ENCODE results near the gene CIB4.

The CIB4 gene

DNA sequence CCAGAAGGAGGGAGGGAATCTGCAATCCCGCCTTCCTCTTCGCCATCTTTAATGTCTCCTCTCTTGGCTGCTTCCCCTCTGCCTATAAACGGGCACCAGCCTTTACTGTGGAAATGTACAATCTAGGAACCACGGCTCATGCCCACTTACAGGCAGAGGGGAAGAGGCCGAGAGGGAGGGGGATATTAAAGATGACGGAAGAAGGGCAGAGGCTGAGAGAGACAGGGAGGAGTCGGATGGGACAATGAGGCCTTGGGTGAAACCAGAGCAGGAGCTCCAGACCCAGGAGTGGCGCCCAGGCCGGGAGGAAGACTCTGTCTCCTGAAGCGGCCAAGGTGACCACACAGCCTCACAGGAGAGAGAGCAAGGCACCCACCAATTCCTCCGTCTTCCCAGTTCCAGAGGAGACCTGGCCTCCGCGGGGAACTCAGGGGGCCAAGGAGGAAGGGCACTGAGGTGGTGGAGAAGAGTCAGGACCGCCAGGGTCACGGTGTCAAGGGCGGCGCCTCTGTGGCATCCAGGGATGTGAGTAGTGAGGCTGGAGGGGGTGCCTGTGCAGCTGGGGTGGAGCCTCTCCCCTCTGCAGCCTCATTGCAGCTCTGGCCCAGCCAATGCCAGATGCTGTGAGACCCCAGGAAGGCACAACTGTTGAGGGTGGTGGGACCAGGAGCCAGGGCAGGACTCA, 67.8 kb downstream of the CIB4 start:
- H4K8ac ChIP-seq (ENCODE audit: low read depth, low read length): no peak overlapping the region
- no peaks in the 10 kb centered on the region for H3K79me2 ChIP-seq (ENCODE audit: control insufficient read depth, insufficient read depth, low read length)
- H3K23ac ChIP-seq (ENCODE audit: low read length): no peak overlapping the region
- WGBS (ENCODE audit: extremely low coverage, insufficient coverage, low lambda C conversion rate): no CpG with 5 or more reads among the region's 17 CpGs
- no peak overlapping the region for H3K9ac ChIP-seq (ENCODE audit: low read length)
- H3K4me2 ChIP-seq (ENCODE audit: low read length): no peak overlapping the region
- H3K56ac ChIP-seq (ENCODE audit: low read length): no peak overlapping the region
- no peak overlapping the region for H2BK120ac ChIP-seq (ENCODE audit: low read depth, low read length)
- no peak overlapping the region for H4K5ac ChIP-seq (ENCODE audit: low read length)
- no peak overlapping the region for H3K18ac ChIP-seq (ENCODE audit: low read length)
- H2AK5ac ChIP-seq (ENCODE audit: low read length): no peak overlapping the region
- no peak overlapping the region for H3K27ac ChIP-seq (ENCODE audit: low read depth, low read length)
- DNase-seq: no peak
- H2BK15ac ChIP-seq (replicated peaks; ENCODE audit: low read depth): no peak overlapping the region
- no peak overlapping the region for H3K4me3 ChIP-seq (ENCODE audit: low read length)
- no peaks in the 10 kb centered on the region for H3K27me3 ChIP-seq (ENCODE audit: insufficient read depth, low read length, poor library complexity)
- H3K36me3 ChIP-seq (ENCODE audit: control insufficient read depth, insufficient read depth, low read length): no peaks in the 10 kb centered on the region
- H3K79me1 ChIP-seq (ENCODE audit: low read length): no peaks in the 10 kb centered on the region
- H3K4ac ChIP-seq (ENCODE audit: low read depth, low read length): no peak overlapping the region
- H2BK5ac ChIP-seq (ENCODE audit: low read length): no peak overlapping the region
- H3K4me1 ChIP-seq (ENCODE audit: control insufficient read depth, low read depth, low read length): no peaks in the 10 kb centered on the region

DNA sequence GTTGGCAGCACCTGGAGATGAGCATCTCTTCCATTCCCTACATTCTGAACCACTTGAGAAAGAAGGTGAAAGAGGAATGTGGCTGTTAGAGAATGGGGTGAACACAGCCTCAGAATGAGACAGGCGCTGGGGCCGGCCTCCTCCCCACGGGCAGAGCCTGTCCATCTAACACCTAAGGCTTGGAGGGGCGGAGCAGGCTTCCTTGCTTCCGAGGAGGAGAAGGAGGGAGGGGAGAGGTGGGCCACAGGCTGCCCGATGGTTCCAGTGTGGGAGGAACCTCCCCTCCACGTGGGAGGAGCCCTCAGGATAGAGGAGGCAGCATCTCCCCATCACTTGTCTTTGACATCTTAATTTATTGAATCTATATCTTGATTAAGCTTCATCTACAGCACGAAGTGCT, 68.6 kb downstream of the CIB4 start:
- no peaks in the 10 kb centered on the region for H3K36me3 ChIP-seq (ENCODE audit: control insufficient read depth, insufficient read depth, low read length)
- no peak overlapping the region for H3K4me2 ChIP-seq (ENCODE audit: low read length)
- no peaks in the 10 kb centered on the region for H3K27me3 ChIP-seq (ENCODE audit: insufficient read depth, low read length, poor library complexity)
- H3K4ac ChIP-seq (ENCODE audit: low read depth, low read length): no peak overlapping the region
- no peak overlapping the region for H4K5ac ChIP-seq (ENCODE audit: low read length)
- no CpG with 5 or more reads among the region's 8 CpGs for WGBS (ENCODE audit: extremely low coverage, insufficient coverage, low lambda C conversion rate)
- H4K8ac ChIP-seq (ENCODE audit: low read depth, low read length): no peak overlapping the region
- H3K79me2 ChIP-seq (ENCODE audit: control insufficient read depth, insufficient read depth, low read length): no peaks in the 10 kb centered on the region
- no peaks in the 10 kb centered on the region for H3K4me1 ChIP-seq (ENCODE audit: control insufficient read depth, low read depth, low read length)
- H3K23ac ChIP-seq (ENCODE audit: low read length): no peak overlapping the region
- no peak overlapping the region for H2BK120ac ChIP-seq (ENCODE audit: low read depth, low read length)
- H3K18ac ChIP-seq (ENCODE audit: low read length): no peak overlapping the region
- H3K56ac ChIP-seq (ENCODE audit: low read length): no peak overlapping the region
- no peak overlapping the region for H2BK5ac ChIP-seq (ENCODE audit: low read length)
- DNase-seq: peak; percentile 39
- H3K9ac ChIP-seq (ENCODE audit: low read length): no peak overlapping the region
- no peak overlapping the region for H3K4me3 ChIP-seq (ENCODE audit: low read length)
- no peak overlapping the region for H2AK5ac ChIP-seq (ENCODE audit: low read length)
- no peaks in the 10 kb centered on the region for H3K79me1 ChIP-seq (ENCODE audit: low read length)
- H3K27ac ChIP-seq (ENCODE audit: low read depth, low read length): no peak overlapping the region
- H2BK15ac ChIP-seq (replicated peaks; ENCODE audit: low read depth): no peak overlapping the region

DNA sequence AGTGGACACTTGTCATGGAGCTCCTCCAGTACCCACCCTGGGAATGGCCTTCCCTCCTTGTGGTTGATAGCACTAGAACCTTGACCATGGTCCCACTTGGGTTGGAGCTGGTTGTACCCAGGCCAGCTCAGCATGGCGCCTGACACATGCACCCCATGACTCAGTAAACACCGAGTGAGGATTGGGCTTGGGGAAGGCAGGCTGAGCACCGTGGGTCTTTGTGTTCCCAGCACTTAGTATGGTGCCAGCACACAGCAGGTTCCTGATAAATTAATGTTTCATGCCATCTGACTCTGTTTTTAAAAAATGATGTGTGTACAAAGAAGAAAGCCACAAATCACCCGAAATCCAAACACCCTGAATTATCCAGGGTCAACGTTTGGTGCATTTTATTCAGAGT, 69.8 kb downstream of the CIB4 start:
- no peak for DNase-seq

DNA sequence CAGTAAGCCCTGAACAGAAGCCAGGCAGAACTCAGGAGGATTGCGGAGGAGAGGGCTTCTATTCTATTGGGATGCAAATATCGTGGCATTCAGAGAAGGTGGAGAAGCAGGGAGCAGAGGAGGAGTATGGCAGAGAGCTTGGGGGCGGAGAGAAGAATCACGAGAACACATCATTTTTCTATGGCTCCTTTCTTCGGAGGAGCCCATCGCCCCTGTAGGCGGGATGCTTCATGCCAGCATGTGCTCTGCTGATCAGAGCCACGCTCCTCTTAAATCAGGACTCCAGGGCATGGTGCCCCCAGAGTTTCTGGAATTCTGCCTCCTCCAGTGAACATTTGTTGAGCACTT, 71.1 kb downstream of the CIB4 start:
- Histone ChIP-seq H2BK120ac (ENCODE audit: low read depth, low read length) (no peak overlapping the region), H2BK5ac (ENCODE audit: low read length) (no peak overlapping the region), H3K56ac (ENCODE audit: low read length) (no peak overlapping the region), H3K79me1 (ENCODE audit: low read length) (no peaks in the 10 kb centered on the region), H4K8ac (ENCODE audit: low read depth, low read length) (no peak overlapping the region), H2BK15ac (replicated peaks; ENCODE audit: low read depth) (no peak overlapping the region), H2AK5ac (ENCODE audit: low read length) (no peak overlapping the region), H3K4me2 (ENCODE audit: low read length) (no peak overlapping the region), H3K27me3 (ENCODE audit: insufficient read depth, low read length, poor library complexity) (no peaks in the 10 kb centered on the region), H3K18ac (ENCODE audit: low read length) (no peak overlapping the region), H3K27ac (ENCODE audit: low read depth, low read length) (no peak overlapping the region), H4K5ac (ENCODE audit: low read length) (no peak overlapping the region), H3K4me1 (ENCODE audit: control insufficient read depth, low read depth, low read length) (no peaks in the 10 kb centered on the region), H3K36me3 (ENCODE audit: control insufficient read depth, insufficient read depth, low read length) (no peaks in the 10 kb centered on the region), H3K9ac (ENCODE audit: low read length) (no peak overlapping the region), H3K4ac (ENCODE audit: low read depth, low read length) (no peak overlapping the region), H3K79me2 (ENCODE audit: control insufficient read depth, insufficient read depth, low read length) (no peaks in the 10 kb centered on the region), H3K23ac (ENCODE audit: low read length) (no peak overlapping the region), H3K4me3 (ENCODE audit: low read length) (no peak overlapping the region)
- no peak for DNase-seq
- no CpG with 5 or more reads among the region's 8 CpGs for WGBS (ENCODE audit: extremely low coverage, insufficient coverage, low lambda C conversion rate)

More for the DNA sequence above, 69.8 kb downstream of the CIB4 start:
- Histone ChIP-seq H3K4ac (ENCODE audit: low read depth, low read length) (no peak overlapping the region), H3K18ac (ENCODE audit: low read length) (no peak overlapping the region), H3K4me3 (ENCODE audit: low read length) (no peak overlapping the region), H4K5ac (ENCODE audit: low read length) (no peak overlapping the region), H3K9ac (ENCODE audit: low read length) (no peak overlapping the region), H3K79me2 (ENCODE audit: control insufficient read depth, insufficient read depth, low read length) (no peaks in the 10 kb centered on the region), H2BK120ac (ENCODE audit: low read depth, low read length) (no peak overlapping the region), H3K79me1 (ENCODE audit: low read length) (no peaks in the 10 kb centered on the region), H3K27me3 (ENCODE audit: insufficient read depth, low read length, poor library complexity) (no peaks in the 10 kb centered on the region), H4K8ac (ENCODE audit: low read depth, low read length) (no peak overlapping the region), H3K23ac (ENCODE audit: low read length) (no peak overlapping the region), H3K27ac (ENCODE audit: low read depth, low read length) (no peak overlapping the region), H2AK5ac (ENCODE audit: low read length) (no peak overlapping the region), H3K4me1 (ENCODE audit: control insufficient read depth, low read depth, low read length) (no peaks in the 10 kb centered on the region), H3K4me2 (ENCODE audit: low read length) (no peak overlapping the region), H2BK5ac (ENCODE audit: low read length) (no peak overlapping the region), H2BK15ac (replicated peaks; ENCODE audit: low read depth) (no peak overlapping the region), H3K36me3 (ENCODE audit: control insufficient read depth, insufficient read depth, low read length) (no peaks in the 10 kb centered on the region), H3K56ac (ENCODE audit: low read length) (no peak overlapping the region)
- no CpG with 5 or more reads among the region's 5 CpGs for WGBS (ENCODE audit: extremely low coverage, insufficient coverage, low lambda C conversion rate)

DNA sequence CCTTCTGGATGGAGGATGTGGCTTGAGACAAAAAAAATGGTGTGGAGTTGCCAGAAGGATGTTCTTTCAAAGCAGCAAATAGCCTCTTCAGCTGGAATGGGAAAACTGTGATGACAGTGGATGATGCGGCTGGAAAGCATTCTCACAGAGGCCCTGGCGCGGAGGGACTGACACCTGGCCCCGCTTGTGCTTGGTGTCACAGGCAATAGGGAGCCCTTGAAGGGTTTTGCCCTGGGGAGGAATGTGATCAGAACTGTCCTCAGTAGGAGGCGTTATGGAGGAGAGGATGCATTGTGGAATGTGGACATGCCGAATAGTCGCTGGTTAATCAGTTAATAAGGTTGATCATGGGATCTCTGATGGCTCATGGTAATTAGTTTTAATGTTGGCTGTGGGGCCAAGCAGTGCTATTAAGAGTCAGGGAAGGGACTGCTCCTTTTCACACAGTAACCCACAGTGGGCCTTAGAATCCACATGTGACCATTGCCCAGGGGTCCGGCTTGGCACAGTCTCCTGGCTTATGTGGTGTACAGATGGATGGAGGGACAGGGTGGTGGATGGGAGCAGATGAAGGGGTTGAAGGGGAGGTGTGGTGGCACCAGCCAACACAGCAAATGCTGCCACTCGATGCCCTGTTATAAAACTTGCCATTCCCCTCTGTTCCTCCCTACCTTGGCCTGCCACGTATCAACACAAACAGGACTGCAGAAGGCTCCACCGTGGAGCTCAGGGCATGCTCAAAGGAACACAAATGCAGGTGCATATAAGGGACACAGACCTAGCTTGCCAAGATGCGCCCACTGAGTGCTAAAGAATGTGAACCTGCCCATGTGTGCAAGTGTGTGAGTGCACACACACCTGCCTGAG, 71.7 kb downstream of the CIB4 start:
- Histone ChIP-seq H3K56ac (ENCODE audit: low read length) (no peak overlapping the region), H4K8ac (ENCODE audit: low read depth, low read length) (no peak overlapping the region), H2AK5ac (ENCODE audit: low read length) (no peak overlapping the region), H3K4me1 (ENCODE audit: control insufficient read depth, low read depth, low read length) (no peaks in the 10 kb centered on the region), H2BK120ac (ENCODE audit: low read depth, low read length) (no peak overlapping the region), H2BK5ac (ENCODE audit: low read length) (no peak overlapping the region), H3K79me1 (ENCODE audit: low read length) (no peaks in the 10 kb centered on the region), H3K9ac (ENCODE audit: low read length) (no peak overlapping the region), H3K36me3 (ENCODE audit: control insufficient read depth, insufficient read depth, low read length) (no peaks in the 10 kb centered on the region), H3K18ac (ENCODE audit: low read length) (no peak overlapping the region), H3K79me2 (ENCODE audit: control insufficient read depth, insufficient read depth, low read length) (no peaks in the 10 kb centered on the region), H3K4me3 (ENCODE audit: low read length) (no peak overlapping the region), H3K27ac (ENCODE audit: low read depth, low read length) (no peak overlapping the region), H2BK15ac (replicated peaks; ENCODE audit: low read depth) (no peak overlapping the region), H4K5ac (ENCODE audit: low read length) (no peak overlapping the region), H3K27me3 (ENCODE audit: insufficient read depth, low read length, poor library complexity) (no peaks in the 10 kb centered on the region), H3K23ac (ENCODE audit: low read length) (no peak overlapping the region), H3K4me2 (ENCODE audit: low read length) (no peak overlapping the region), H3K4ac (ENCODE audit: low read depth, low read length) (no peak overlapping the region)
- WGBS (ENCODE audit: extremely low coverage, insufficient coverage, low lambda C conversion rate): no CpG with 5 or more reads among the region's 12 CpGs
- no peak for DNase-seq

All from mesendoderm (in vitro differentiated cells).